HG02938 (cell line): Measurements from ENCODE around the gene INSR.

Experiments used
- ATAC-seq: cut with Tn5 transposase; IDR thresholded peaks from one replicate; pipeline ENCODE4 v1.9.1; 2021; ENCODE audit warnings: mild to moderate bottlenecking, moderate library complexity; ENCODE audit not compliant: unreplicated experiment

The INSR gene

GRCh38 chr19:7297742-7298141, 3.5 kb upstream of the INSR start:
- ATAC-seq: no peak

- ATAC-seq: no peak
Observed at GRCh38 chr19:7295912-7296536, 1.8 kb upstream of the INSR start.

GRCh38 chr19:7294558-7295212, 471 bp upstream of the INSR start:
- ATAC-seq: no peak

- no peak for ATAC-seq
Observed at GRCh38 chr19:7292950-7293761, 1.1 kb downstream of the INSR start.

GRCh38 chr19:7292352-7292949, 1.8 kb downstream of the INSR start:
- no peak for ATAC-seq

- ATAC-seq: no peak
Observed at GRCh38 chr19:7288977-7289376, 5.2 kb downstream of the INSR start.

- ATAC-seq: no peak
Observed at GRCh38 chr19:7288131-7288530, 6.1 kb downstream of the INSR start.

GRCh38 chr19:7287722-7288121, 6.5 kb downstream of the INSR start:
- ATAC-seq: no peak

- ATAC-seq: no peak
Observed at GRCh38 chr19:7280940-7281666, 13.1 kb downstream of the INSR start.

GRCh38 chr19:7272856-7273578, 21.2 kb downstream of the INSR start:
- no peak for ATAC-seq

- ATAC-seq: no peak
Observed at GRCh38 chr19:7268705-7269098, 25.5 kb downstream of the INSR start.

- ATAC-seq: no peak
Observed at GRCh38 chr19:7267792-7268704, 26.2 kb downstream of the INSR start.

GRCh38 chr19:7266832-7267231, 27.4 kb downstream of the INSR start:
- ATAC-seq: no peak

GRCh38 chr19:7265963-7266362, 28.3 kb downstream of the INSR start:
- ATAC-seq: no peak

- no peak for ATAC-seq
Observed at GRCh38 chr19:7264858-7265257, 29.4 kb downstream of the INSR start.

- ATAC-seq: no peak
Observed at GRCh38 chr19:7263521-7263920, 30.7 kb downstream of the INSR start.

- ATAC-seq: no peak
Observed at GRCh38 chr19:7263066-7263465, 31.1 kb downstream of the INSR start.

GRCh38 chr19:7262470-7262869, 31.7 kb downstream of the INSR start:
- ATAC-seq: no peak

GRCh38 chr19:7260161-7260560, 34.1 kb downstream of the INSR start:
- ATAC-seq: no peak
